HG03103 (cell line): ENCODE results near the gene PHYKPL.

Experiments
- ATAC-seq: cut with Tn5 transposase; IDR thresholded peaks from one replicate; pipeline ENCODE4 v1.9.1; 2021; ENCODE audit warnings: low read depth; ENCODE audit not compliant: unreplicated experiment

PHYKPL gene

GRCh38 chr5:178224403-178224802, 8.2 kb downstream of the PHYKPL start:
- no peak for ATAC-seq

- no peak for ATAC-seq
These were observed 8.7 kb downstream of the PHYKPL start for GRCh38 chr5:178223828-178224335.

GRCh38 chr5:178223196-178223773, 9.3 kb downstream of the PHYKPL start:
- no peak for ATAC-seq

GRCh38 chr5:178222292-178222691, 10.3 kb downstream of the PHYKPL start:
- no peak for ATAC-seq

GRCh38 chr5:178221853-178222252, 10.7 kb downstream of the PHYKPL start:
- no peak for ATAC-seq

GRCh38 chr5:178221282-178221681, 11.3 kb downstream of the PHYKPL start:
- ATAC-seq: no peak

GRCh38 chr5:178218827-178219226, 13.8 kb downstream of the PHYKPL start:
- no peak for ATAC-seq

- ATAC-seq: no peak
These were observed 14.3 kb downstream of the PHYKPL start for GRCh38 chr5:178218237-178218776.

GRCh38 chr5:178216779-178217178, 15.8 kb downstream of the PHYKPL start:
- no peak for ATAC-seq

GRCh38 chr5:178216088-178216534, 16.5 kb downstream of the PHYKPL start:
- ATAC-seq: no peak

GRCh38 chr5:178215280-178216002, 17.2 kb downstream of the PHYKPL start:
- ATAC-seq: no peak

- no peak for ATAC-seq
These were observed 18.3 kb downstream of the PHYKPL start for GRCh38 chr5:178214160-178214803.

GRCh38 chr5:178213748-178214151, 18.9 kb downstream of the PHYKPL start:
- ATAC-seq: no peak

- no peak for ATAC-seq
These were observed 19.6 kb downstream of the PHYKPL start for GRCh38 chr5:178213003-178213461.

- no peak for ATAC-seq
These were observed 20.2 kb downstream of the PHYKPL start for GRCh38 chr5:178212241-178213002.

GRCh38 chr5:178211095-178212048, 21.2 kb downstream of the PHYKPL start:
- no peak for ATAC-seq

GRCh38 chr5:178210686-178211085, 21.9 kb downstream of the PHYKPL start:
- ATAC-seq: no peak

GRCh38 chr5:178210073-178210535, 22.5 kb downstream of the PHYKPL start:
- ATAC-seq: no peak
